Activated B cell treated with CpG ODN at 0.5 μM for 24 hours (primary cell): ENCODE measurements around the gene ZC2HC1B. TPM values are rescaled to one million over a fixed set of nuclear protein-coding genes. Genes with fewer than 3 reads are reported as not detected.
A peak's percentile ranks its signal among the peaks of the same experiment; 100 is the strongest.
"Not testable (repeated sequence)": the region's sequence is repeated elsewhere in the genome, so short reads cannot be mapped to it uniquely, and the experiment has no call there.

ENCODE experiments used
- ATAC-seq: fragments of 200-7000 bp; cut with Tn5 transposase; one replicate; pipeline ENCODE4 v1.10.0; 2021; ENCODE audit warnings: low read depth, mild to moderate bottlenecking, moderate library complexity
- CTCF ChIA-PET: fragments of 350-600 bp; sonication (Branson Sonifier 250); formaldehyde crosslinking; loops from one replicate; lab custom pipeline; 2021; ENCODE audit warnings: antibody characterized with exemption; lab: Charles Lee
- POLR2A ChIA-PET: fragments of 350-600 bp; sonication (Branson Sonifier 250); formaldehyde crosslinking; loops from one replicate; lab custom pipeline; 2021; ENCODE audit warnings: antibody characterized with exemption; lab: Charles Lee
- DNase-seq: peaks from one replicate; pipeline ENCODE4 v3.0.0; 2022
- H3K27ac Mint-ChIP-seq: one replicate; pipeline ENCODE4 v1.8.0; 2020; ENCODE audit warnings: mixed read lengths
- H3K27me3 Mint-ChIP-seq: one replicate; pipeline ENCODE4 v1.8.0; 2021; ENCODE audit warnings: mixed read lengths
- H3K36me3 Mint-ChIP-seq: one replicate; pipeline ENCODE4 v1.8.0; 2021; ENCODE audit warnings: low read depth, mixed read lengths
- H3K4me1 Mint-ChIP-seq: one replicate; pipeline ENCODE4 v1.8.0; 2021; ENCODE audit warnings: mixed read lengths
- H3K4me3 Mint-ChIP-seq: one replicate; pipeline ENCODE4 v1.8.0; 2020; ENCODE audit warnings: mild to moderate bottlenecking, mixed read lengths
- H3K9me3 Mint-ChIP-seq: one replicate; pipeline ENCODE4 v1.8.0; 2020; ENCODE audit warnings: mixed read lengths
- CTCF ChIP-seq: fragments of 200-600 bp; IDR thresholded peaks from one replicate; pipeline ENCODE4 v1.8.0; 2022; ENCODE audit warnings: antibody characterized with exemption, mild to moderate bottlenecking
- intact Hi-C: fragments of 100-400 bp; cut with micrococcal nuclease; formaldehyde crosslinking; loops from one replicate; pipeline ENCODE4 v1.15.1; 2024
- total RNA-seq: library from RNA; stranded (reverse); gene quantifications from 2 replicates; pipeline ENCODE4 v1.2.3, GENCODE V29; 2022

ZC2HC1B gene
- total RNA-seq, 1 donor from 2014 or later: 2.3 TPM

- Mint-ChIP-seq H3K4me1 (no peaks in the 10 kb centered on the region), H3K36me3 (peaks cover 83% of the 10 kb centered on the region), H3K9me3 (peaks cover 14% of the 10 kb centered on the region), H3K27ac (no peak overlapping the region), H3K4me3 (no peak overlapping the region), H3K27me3 (no peaks in the 10 kb centered on the region)
- CTCF ChIA-PET: no interaction called here
- TF ChIP-seq CTCF: no peak
- DNase-seq (no peak), ATAC-seq (no peak)
- intact Hi-C loops: no loop called here
- POLR2A ChIA-PET: no interaction called here
Measured at GRCh38 chr6:143863771-143864170, 503 bp upstream of the ZC2HC1B start.

- intact Hi-C loops: no loop called here
- ATAC-seq (no peak), DNase-seq (no peak)
- TF ChIP-seq CTCF: no peak
- H3K27ac Mint-ChIP-seq: no peak overlapping the region
- CTCF ChIA-PET: interaction anchor here (0.8 kb wide), 1 partner anchor 146 kb away, joined by 3 read pairs; no protein-coding TSS in a partner anchor
- peaks cover 14% of the 10 kb centered on the region for H3K9me3 Mint-ChIP-seq
- no peaks in the 10 kb centered on the region for H3K27me3 Mint-ChIP-seq
- H3K4me1 Mint-ChIP-seq: no peaks in the 10 kb centered on the region
- no peak overlapping the region for H3K4me3 Mint-ChIP-seq
- POLR2A ChIA-PET: no interaction called here
- peaks cover 55% of the 10 kb centered on the region for H3K36me3 Mint-ChIP-seq
Measured at GRCh38 chr6:143867236-143867635, 3.0 kb downstream of the ZC2HC1B start.

GRCh38 chr6:143868808-143869207, 4.5 kb downstream of the ZC2HC1B start:
- intact Hi-C loops, POLR2A ChIA-PET, DNase-seq, ATAC-seq, CTCF ChIA-PET, H3K4me3 Mint-ChIP-seq, H3K27ac Mint-ChIP-seq, H3K27me3 Mint-ChIP-seq, H3K4me1 Mint-ChIP-seq: not testable (repeated sequence)
- H3K36me3 Mint-ChIP-seq: peaks cover 43% of the 10 kb centered on the region
- H3K9me3 Mint-ChIP-seq: peaks cover 17% of the 10 kb centered on the region

- POLR2A ChIA-PET: interaction anchor here (1.2 kb wide), 1 partner anchor 28 kb away, joined by 3 read pairs; the partner anchor contains the start of gene LTV1
- Mint-ChIP-seq H3K4me1 (peaks cover 16% of the 10 kb centered on the region), H3K9me3 (peaks cover 31% of the 10 kb centered on the region), H3K36me3 (peaks cover 26% of the 10 kb centered on the region)
- ATAC-seq, H3K27me3 Mint-ChIP-seq, intact Hi-C loops, H3K27ac Mint-ChIP-seq, DNase-seq, H3K4me3 Mint-ChIP-seq, CTCF ChIA-PET: not testable (repeated sequence)
Measured at GRCh38 chr6:143871202-143871730, 7.0 kb downstream of the ZC2HC1B start.

- peaks cover 28% of the 10 kb centered on the region for H3K9me3 Mint-ChIP-seq
- ChIA-PET CTCF (no interaction called here), POLR2A (interaction anchor here (1.2 kb wide), 1 partner anchor 29 kb away, joined by 3 read pairs; the partner anchor contains the start of gene LTV1)
- peaks cover 17% of the 10 kb centered on the region for H3K36me3 Mint-ChIP-seq
- peaks cover 16% of the 10 kb centered on the region for H3K4me1 Mint-ChIP-seq
- ATAC-seq (peak; percentile 45), DNase-seq (no peak)
- no peak overlapping the region for H3K27ac Mint-ChIP-seq
- no peak overlapping the region for H3K4me3 Mint-ChIP-seq
- H3K27me3 Mint-ChIP-seq: no peaks in the 10 kb centered on the region
- intact Hi-C loops: no loop called here
- no peak for TF ChIP-seq CTCF
Measured at GRCh38 chr6:143872201-143872600, 7.9 kb downstream of the ZC2HC1B start.

GRCh38 chr6:143873600-143873999, 9.3 kb downstream of the ZC2HC1B start:
- Mint-ChIP-seq H3K4me1 (peaks cover 16% of the 10 kb centered on the region), H3K9me3 (peaks cover 19% of the 10 kb centered on the region)
- ATAC-seq, H3K27ac Mint-ChIP-seq, H3K4me3 Mint-ChIP-seq, POLR2A ChIA-PET, intact Hi-C loops, DNase-seq, H3K27me3 Mint-ChIP-seq, CTCF ChIA-PET, H3K36me3 Mint-ChIP-seq: not testable (repeated sequence)

- intact Hi-C loops, CTCF ChIA-PET, H3K36me3 Mint-ChIP-seq, ATAC-seq, H3K27me3 Mint-ChIP-seq, H3K27ac Mint-ChIP-seq, POLR2A ChIA-PET, DNase-seq: not testable (repeated sequence)
- H3K9me3 Mint-ChIP-seq: peaks cover 18% of the 10 kb centered on the region
- H3K4me1 Mint-ChIP-seq: peaks cover 16% of the 10 kb centered on the region
- peak overlapping the region; percentile 2 for H3K4me3 Mint-ChIP-seq
Measured at GRCh38 chr6:143874503-143874902, 10.2 kb downstream of the ZC2HC1B start.
